Adrenal gland (tissue), 12 donors: ENCODE data around the gene NDUFB4. TPM values are rescaled to one million over a fixed set of nuclear protein-coding genes. Genes with fewer than 3 reads are reported as not detected.

Experiments
- DNase-seq, 7 donors: peaks; one replicate each; pipeline ENCODE4 v3.0.0-alpha.2; 2019 to 2020
- H3K27ac ChIP-seq, 5 donors: fragments of 200-600 bp; sonication (generic) in 4 of 5; 1 replicate in 3 of 5; 2 replicates in 2 of 5; pipeline versions ENCODE4 v1.5.1 to v1.8.0; 2016 to 2020; ENCODE audit warnings: mild to moderate bottlenecking in 1 of 5
- H3K27me3 ChIP-seq: fragments of 200-600 bp; 2 replicates; pipeline ENCODE4 v1.8.0; 2021
- H3K36me3 ChIP-seq, 2 donors: fragments of 200-600 bp; replicated peaks in 1 of 2; 1 replicate in 1 of 2; 2 replicates in 1 of 2; pipeline versions ENCODE4 v1.5.1 to v1.8.0; 2018 to 2022
- H3K4me1 ChIP-seq, 2 donors: fragments of 200-600 bp; replicated peaks in 1 of 2; 1 replicate in 1 of 2; 2 replicates in 1 of 2; pipeline versions ENCODE4 v1.5.1 to v1.8.0; 2018 to 2021
- H3K4me3 ChIP-seq, 4 donors: fragments of 200-600 bp; sonication (generic) in 3 of 4; one replicate each; pipeline ENCODE4 v1.5.1; 2016 to 2018
- H3K9me3 ChIP-seq, 3 donors: fragments of 200-600 bp; sonication (generic) in 1 of 3; replicated peaks in 1 of 3; 1 replicate in 2 of 3; 2 replicates in 1 of 3; pipeline versions ENCODE4 v1.5.1 to v1.8.0; 2016 to 2021
- CTCF ChIP-seq, 6 experiments: fragments of 450-650 bp in 4 of 6; fragments of 200-600 bp in 2 of 6; sonication (generic) in 1 of 6; IDR thresholded peaks; 1 replicate in 5 of 6; 2 replicates in 1 of 6; pipeline versions ENCODE4 v1.5.1 to v1.8.0; 2016 to 2021; ENCODE audit warnings: antibody characterized with exemption in 6 of 6, mild to moderate bottlenecking in 2 of 6, moderate library complexity in 1 of 6
- POLR2A ChIP-seq, 2 donors: fragments of 450-650 bp; IDR thresholded peaks; one replicate each; pipeline ENCODE4 v1.6.1; 2017; ENCODE audit warnings: antibody characterized with exemption in 2 of 2, mild to moderate bottlenecking in 2 of 2, moderate library complexity in 1 of 2
- WGBS, 4 donors: extraction: QIAGEN DNeasy Blood & Tissue Kit in 2 of 4; methylation state at CpG; one replicate each; pipeline versions ENCODE4 v1.1.5 to v1.1.7; 2013 to 2017; 5-methylcytosine and 5-hydroxymethylcytosine counted together
- intact Hi-C, 2 donors: fragments of 100-400 bp; cut with DNase I; formaldehyde crosslinking; loops; one replicate each; pipeline versions ENCODE4 v1.14.1 to v1.15.0; 2022 to 2023
- polyA plus RNA-seq, 3 donors: library from polyadenylated mRNA; stranded (reverse); fragments of 200-250 nt in 2 of 3; fragments of 350-450 nt in 1 of 3; fragmentation: Illumina TruSeq in 1 of 3; extraction: RNeasy Lipid Tissue Mini Kit (QIAGEN cat#74804) in 1 of 3; gene quantifications; one replicate each; pipeline ENCODE4 v1.2.3, GENCODE V29; 2013 to 2014
- total RNA-seq, 9 donors: library from RNA; depleted of rRNA in 4 of 9; stranded (reverse); fragments of >200 nt in 4 of 9; fragments of 120-200 nt in 1 of 9; fragmentation: NEBNext Ultra II Directional in 1 of 9; extraction: Animal tissue kit (Norgen Biotek cat#: 25700) in 1 of 9; gene quantifications; one replicate each; pipeline versions ENCODE4 v1.1.0 to v1.2.4, GENCODE V29; 2013 to 2023
- donor health status: healthy with polysubstance abuse.
- donor health status: Bipolar disorder and iron deficiency.
- donor health status: DM: yes; HTN: yes; CAD: no.
- donor health status: DM: no; HTN: no; CAD: no.
- donor health status: DM: no; HTN: no; CAD: no.
- donor health status: DM: yes; HTN: yes; CAD: no.

Gene NDUFB4
- total and polyA plus RNA-seq, 12 donors: 141 to 905 (median 344) TPM

GRCh38 chr3:120597445-120598049 is 1.4 kb downstream of the NDUFB4 start:
- intact Hi-C loops: no loop called here
- peaks cover 27 to 51% of the 10 kb centered on the region in 2 donors for H3K4me1 ChIP-seq
- DNase-seq: no peak
- H3K9me3 ChIP-seq: no peaks in the 10 kb centered on the region
- no peaks in the 10 kb centered on the region for H3K27me3 ChIP-seq
- H3K4me3 ChIP-seq: peak overlapping the region in 2 of 4 donors; percentile 50 to 84
- H3K27ac ChIP-seq: peak overlapping the region in 3 of 5 donors; percentile 63 to 96 (median 92)
- 17 to 35% (median 21%) methylated on average over 1 of the region's 1 CpG for WGBS, 4 donors
- H3K36me3 ChIP-seq: peaks cover 0 to 30% of the 10 kb centered on the region in 2 donors
- no peak for TF ChIP-seq POLR2A (IDR thresholded peaks at IDR 0.05)
- TF ChIP-seq CTCF (IDR thresholded peaks at IDR 0.05): no peak

- H3K4me3 ChIP-seq: peak overlapping the region in 1 of 4 donors; percentile 22
- no peaks in the 10 kb centered on the region for H3K9me3 ChIP-seq
- H3K27ac ChIP-seq: peak overlapping the region in 3 of 5 donors; percentile 37 to 96 (median 92)
- no peak for DNase-seq
- 55 to 69% (median 65%) methylated on average over 3 of the region's 3 CpGs for WGBS, 4 donors
- H3K36me3 ChIP-seq: peaks cover 0 to 33% of the 10 kb centered on the region in 2 donors
- no peaks in the 10 kb centered on the region for H3K27me3 ChIP-seq
- no peak for TF ChIP-seq CTCF (IDR thresholded peaks at IDR 0.05)
- peaks cover 27 to 51% of the 10 kb centered on the region in 2 donors for H3K4me1 ChIP-seq
- intact Hi-C loops: no loop called here
Observed at GRCh38 chr3:120599211-120599610, 3.1 kb downstream of the NDUFB4 start.

- no peak for TF ChIP-seq POLR2A (IDR thresholded peaks at IDR 0.05)
- TF ChIP-seq CTCF (IDR thresholded peaks at IDR 0.05): no peak
- Histone ChIP-seq H3K9me3 (no peaks in the 10 kb centered on the region), H3K4me3 (no peak overlapping the region), H3K4me1 (peaks cover 27 to 43% of the 10 kb centered on the region in 2 donors), H3K36me3 (peaks cover 0 to 33% of the 10 kb centered on the region in 2 donors), H3K27me3 (no peaks in the 10 kb centered on the region), H3K27ac (peak overlapping the region in 1 of 5 donors; percentile 24)
- 57 to 67% (median 64%) methylated on average over 4 of the region's 4 CpGs for WGBS, 4 donors
- DNase-seq: no peak
- intact Hi-C loops: no loop called here
Observed at GRCh38 chr3:120601554-120601953, 5.4 kb downstream of the NDUFB4 start.

GRCh38 chr3:120602682-120603081 is 6.5 kb downstream of the NDUFB4 start:
- WGBS, 4 donors: 92 to 98% (median 96%) methylated on average over 2 of the region's 2 CpGs
- DNase-seq: no peak
- Histone ChIP-seq H3K9me3 (no peaks in the 10 kb centered on the region), H3K27me3 (no peaks in the 10 kb centered on the region), H3K27ac (no peak overlapping the region), H3K4me1 (peaks cover 20 to 36% of the 10 kb centered on the region in 2 donors), H3K36me3 (peaks cover 0 to 33% of the 10 kb centered on the region in 2 donors), H3K4me3 (no peak overlapping the region)
- intact Hi-C loops: no loop called here
- no peak for TF ChIP-seq POLR2A (IDR thresholded peaks at IDR 0.05)
- TF ChIP-seq CTCF (IDR thresholded peaks at IDR 0.05): no peak
